ENCODE data around the gene ZNF423. TPM values are rescaled to one million over a fixed set of nuclear protein-coding genes. Genes with fewer than 3 reads are reported as not detected.

The ZNF423 gene
- total RNA-seq, 2 experiments from 2014 or later = not detected

DNA sequence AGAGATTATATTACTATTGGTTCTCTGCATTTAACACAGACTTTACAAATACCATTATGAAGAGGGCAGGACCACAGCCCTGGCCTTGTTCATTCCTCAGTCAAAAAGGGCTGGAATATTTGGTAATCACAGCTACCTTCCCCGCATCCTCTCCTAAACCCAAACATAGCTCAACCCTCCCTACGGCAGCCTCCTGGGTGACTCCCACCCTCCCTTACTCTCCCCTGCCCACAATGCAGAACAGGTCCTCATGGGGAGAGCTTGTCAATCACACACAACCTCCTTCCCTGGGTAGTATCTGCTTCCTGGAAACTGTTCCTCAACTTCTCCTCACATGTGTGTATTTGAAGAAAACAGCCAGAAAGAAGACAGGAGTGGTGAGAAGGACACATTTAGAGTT lies 258.1 kb downstream of the ZNF423 start:
- Mint-ChIP-seq H3K9me3 (no peaks in the 10 kb centered on the region), H3K27me3 (peaks cover 4% of the 10 kb centered on the region), H3K4me3 (no peak overlapping the region), H3K4me1 (peaks cover 9% of the 10 kb centered on the region), H3K36me3 (ENCODE audit: low read depth) (no peaks in the 10 kb centered on the region), H3K27ac (no peak overlapping the region)
- CTCF ChIA-PET = no interaction called here
- POLR2A ChIA-PET = no interaction called here
- DNase-seq = no peak

GRCh38 chr16:49596648-49597291 lies 259.1 kb downstream of the ZNF423 start:
- Mint-ChIP-seq H3K4me1 (peaks cover 9% of the 10 kb centered on the region), H3K4me3 (no peak overlapping the region), H3K27ac (no peak overlapping the region), H3K27me3 (peaks cover 4% of the 10 kb centered on the region), H3K9me3 (no peaks in the 10 kb centered on the region), H3K36me3 (ENCODE audit: low read depth) (no peaks in the 10 kb centered on the region)
- no peak for DNase-seq
- POLR2A ChIA-PET = no interaction called here
- CTCF ChIA-PET = interaction anchor here (1.2 kb wide), 1 partner anchor 10 kb away, joined by 3 read pairs; no protein-coding TSS in a partner anchor

GRCh38 chr16:49596068-49596467 lies 259.8 kb downstream of the ZNF423 start:
- CTCF ChIA-PET = interaction anchor here (1.2 kb wide), 1 partner anchor 10 kb away, joined by 3 read pairs; no protein-coding TSS in a partner anchor
- no peaks in the 10 kb centered on the region for H3K9me3 Mint-ChIP-seq

DNA sequence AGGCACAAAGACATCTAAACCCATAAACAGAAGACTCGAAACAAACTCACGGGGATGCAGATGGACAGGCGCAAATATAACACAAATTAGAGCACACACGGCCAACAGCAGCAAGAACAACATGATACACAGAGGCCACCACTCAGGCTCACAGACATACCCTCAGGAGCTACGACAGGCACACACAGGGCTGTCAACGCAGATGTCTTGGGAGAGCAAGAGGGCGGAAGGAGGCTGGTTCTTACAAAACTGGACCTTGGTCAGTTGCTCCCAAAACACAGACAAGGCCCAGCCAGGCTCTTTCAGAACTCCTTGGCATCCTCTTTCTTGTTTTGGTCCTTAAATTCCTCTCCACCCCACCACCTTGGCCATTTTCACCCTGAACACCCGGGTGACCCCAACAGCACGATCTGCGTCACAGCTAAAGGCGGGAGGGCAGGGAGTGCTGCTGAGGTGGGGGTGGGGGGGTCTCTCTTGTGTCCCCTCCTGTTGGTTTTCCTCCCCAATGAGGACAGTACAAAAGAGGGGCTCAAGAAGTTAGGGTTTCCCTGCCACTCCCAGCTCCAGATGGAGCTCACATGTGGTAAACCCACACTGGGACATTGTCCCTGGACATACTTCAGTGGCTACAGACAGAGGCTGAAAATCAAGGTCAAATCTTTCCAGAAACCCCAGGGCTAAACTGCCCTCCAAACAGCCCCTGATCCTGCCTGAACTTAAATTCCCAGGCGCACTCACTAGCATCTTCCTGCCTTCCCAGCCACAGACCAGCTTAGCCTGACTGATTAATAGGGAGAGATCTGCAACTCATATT lies 261.0 kb downstream of the ZNF423 start:
- H3K27me3 Mint-ChIP-seq = peaks cover 4% of the 10 kb centered on the region
- H3K27ac Mint-ChIP-seq = peak overlapping the region; percentile 7
- H3K36me3 Mint-ChIP-seq (ENCODE audit: low read depth) = no peaks in the 10 kb centered on the region
- CTCF ChIA-PET = no interaction called here
- H3K4me1 Mint-ChIP-seq = peaks cover 9% of the 10 kb centered on the region
- no peak for DNase-seq
- POLR2A ChIA-PET = no interaction called here
- H3K9me3 Mint-ChIP-seq = no peaks in the 10 kb centered on the region
- H3K4me3 Mint-ChIP-seq = no peak overlapping the region

More at GRCh38 chr16:49596068-49596467, 259.8 kb downstream of the ZNF423 start:
- POLR2A ChIA-PET = no interaction called here
- peaks cover 9% of the 10 kb centered on the region for H3K4me1 Mint-ChIP-seq
- H3K27me3 Mint-ChIP-seq = peaks cover 4% of the 10 kb centered on the region
- no peaks in the 10 kb centered on the region for H3K36me3 Mint-ChIP-seq (ENCODE audit: low read depth)
- no peak for DNase-seq
- H3K4me3 Mint-ChIP-seq = no peak overlapping the region
- no peak overlapping the region for H3K27ac Mint-ChIP-seq

DNA sequence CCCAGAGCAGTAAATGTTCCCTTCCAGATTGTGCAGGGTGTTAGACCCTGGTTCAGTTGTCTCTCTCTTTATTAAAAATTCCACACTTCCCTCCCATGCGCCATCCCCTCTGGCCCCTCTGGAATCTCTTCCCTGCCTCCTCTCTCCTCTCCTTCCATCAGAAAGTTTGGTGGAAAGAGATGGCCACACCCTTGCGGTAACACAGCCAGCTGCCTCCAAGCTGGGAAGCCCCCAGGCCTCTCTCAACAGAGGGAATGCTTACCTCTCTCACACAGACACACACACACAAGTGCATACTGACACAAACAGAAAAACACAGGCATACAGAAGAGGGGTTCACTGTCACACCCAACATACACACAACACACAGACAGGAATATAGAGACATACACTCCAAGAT lies 261.8 kb downstream of the ZNF423 start:
- Mint-ChIP-seq H3K27me3 (peaks cover 4% of the 10 kb centered on the region), H3K27ac (peak overlapping the region; percentile 7), H3K4me1 (peaks cover 6% of the 10 kb centered on the region), H3K4me3 (no peak overlapping the region), H3K36me3 (ENCODE audit: low read depth) (no peaks in the 10 kb centered on the region), H3K9me3 (no peaks in the 10 kb centered on the region)
- ChIA-PET CTCF (interaction anchor here (0.8 to 1.5 kb wide), 2 partner anchors 10 to 186 kb away, joined by 3 to 5 read pairs; no protein-coding TSS in a partner anchor), POLR2A (no interaction called here)
- no peak for DNase-seq

GRCh38 chr16:49593424-49594040 lies 262.4 kb downstream of the ZNF423 start:
- ChIA-PET CTCF (interaction anchor here (0.8 to 1.5 kb wide), 4 partner anchors 9 to 186 kb away, joined by 3 to 5 read pairs (median 3); no protein-coding TSS in a partner anchor), POLR2A (no interaction called here)

GRCh38 chr16:49592546-49593423 lies 263.1 kb downstream of the ZNF423 start:
- Mint-ChIP-seq H3K4me3 (no peak overlapping the region), H3K27me3 (peaks cover 4% of the 10 kb centered on the region), H3K9me3 (no peaks in the 10 kb centered on the region), H3K4me1 (peaks cover 6% of the 10 kb centered on the region), H3K36me3 (ENCODE audit: low read depth) (no peaks in the 10 kb centered on the region), H3K27ac (peak overlapping the region; percentile 25)
- ChIA-PET CTCF (interaction anchor here (0.8 to 1.5 kb wide), 3 partner anchors 36 to 185 kb away, joined by 3 to 5 read pairs (median 3); no protein-coding TSS in a partner anchor), POLR2A (no interaction called here)
- peak; percentile 48 for DNase-seq

More at GRCh38 chr16:49593424-49594040, 262.4 kb downstream of the ZNF423 start:
- no peak for DNase-seq
- Mint-ChIP-seq H3K27ac (no peak overlapping the region), H3K36me3 (ENCODE audit: low read depth) (no peaks in the 10 kb centered on the region), H3K27me3 (peaks cover 4% of the 10 kb centered on the region), H3K4me1 (peaks cover 6% of the 10 kb centered on the region), H3K9me3 (no peaks in the 10 kb centered on the region), H3K4me3 (no peak overlapping the region)

- ChIA-PET POLR2A (no interaction called here), CTCF (interaction anchor here (0.5 kb wide), 1 partner anchor 117 kb away, joined by 4 read pairs; no protein-coding TSS in a partner anchor)
- Mint-ChIP-seq H3K4me3 (no peak overlapping the region), H3K36me3 (ENCODE audit: low read depth) (no peaks in the 10 kb centered on the region), H3K9me3 (no peaks in the 10 kb centered on the region), H3K4me1 (no peaks in the 10 kb centered on the region), H3K27me3 (peaks cover 4% of the 10 kb centered on the region), H3K27ac (no peak overlapping the region)
- no peak for DNase-seq
These were observed 265.6 kb downstream of the ZNF423 start for GRCh38 chr16:49590166-49590871.

DNA sequence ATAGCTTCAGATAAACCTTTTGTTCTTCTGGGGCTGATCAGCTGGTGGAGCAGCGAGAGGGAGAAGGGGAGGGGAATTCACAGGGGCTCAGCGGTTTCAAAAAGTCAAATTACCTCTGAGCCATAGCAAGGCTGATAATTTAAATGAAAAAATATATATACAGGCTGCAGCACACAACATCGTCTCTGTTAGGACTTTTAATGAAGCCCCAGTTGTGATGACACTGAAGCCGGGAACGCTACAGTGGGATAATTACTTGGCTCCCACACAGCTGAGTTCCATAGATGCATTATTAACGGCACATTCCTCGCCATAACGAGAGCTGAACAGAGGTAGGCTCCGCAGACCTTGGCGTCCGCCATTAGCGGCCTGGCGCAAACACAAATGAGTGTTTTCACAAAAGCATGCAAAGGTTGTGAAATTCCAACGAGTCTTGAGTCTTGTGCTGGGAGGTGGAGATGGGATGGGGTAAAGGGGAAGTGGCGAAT lies 266.3 kb downstream of the ZNF423 start:
- peaks cover 4% of the 10 kb centered on the region for H3K27me3 Mint-ChIP-seq
- ChIA-PET POLR2A (no interaction called here), CTCF (interaction anchor here (0.7 kb wide), 1 partner anchor 8 kb away, joined by 3 read pairs; no protein-coding TSS in a partner anchor)
- no peak overlapping the region for H3K4me3 Mint-ChIP-seq
- no peaks in the 10 kb centered on the region for H3K4me1 Mint-ChIP-seq
- no peaks in the 10 kb centered on the region for H3K9me3 Mint-ChIP-seq
- H3K36me3 Mint-ChIP-seq (ENCODE audit: low read depth) = no peaks in the 10 kb centered on the region
- no peak overlapping the region for H3K27ac Mint-ChIP-seq
- DNase-seq = no peak

DNA sequence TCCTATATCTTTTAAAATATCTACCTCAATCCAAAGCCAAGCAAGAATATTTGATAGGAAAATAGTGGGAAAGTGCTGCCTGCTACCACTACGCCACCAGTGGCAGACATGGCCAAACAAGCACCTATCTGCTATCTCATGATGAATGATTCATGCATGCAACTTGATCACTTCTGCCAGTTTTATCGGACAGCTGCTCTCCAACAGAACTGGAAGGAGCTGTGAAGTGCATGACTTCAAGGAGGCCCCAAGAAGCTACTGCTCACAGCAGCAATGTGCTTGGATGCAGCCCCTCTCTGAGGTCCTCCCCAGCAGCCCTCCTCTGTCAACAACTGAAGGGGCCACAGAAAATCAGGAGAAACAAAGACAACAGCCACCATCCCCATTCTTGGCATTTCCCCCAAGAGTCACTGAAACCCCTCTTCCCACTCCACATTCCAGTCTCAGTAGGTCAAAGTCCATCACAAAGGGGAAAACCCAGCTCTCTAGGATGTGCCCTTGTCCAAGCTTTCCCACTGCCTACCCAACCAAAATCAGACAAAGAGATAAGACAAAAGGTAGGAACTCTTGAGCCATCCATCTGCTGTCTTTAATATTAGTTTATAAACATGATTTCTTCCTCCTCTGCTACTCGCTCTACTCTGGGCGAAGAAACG lies 267.1 kb downstream of the ZNF423 start:
- Mint-ChIP-seq H3K27ac (no peak overlapping the region), H3K4me3 (no peak overlapping the region), H3K4me1 (no peaks in the 10 kb centered on the region), H3K9me3 (no peaks in the 10 kb centered on the region), H3K27me3 (no peaks in the 10 kb centered on the region), H3K36me3 (ENCODE audit: low read depth) (no peaks in the 10 kb centered on the region)
- CTCF ChIA-PET = no interaction called here
- POLR2A ChIA-PET = no interaction called here
- DNase-seq = no peak

DNA sequence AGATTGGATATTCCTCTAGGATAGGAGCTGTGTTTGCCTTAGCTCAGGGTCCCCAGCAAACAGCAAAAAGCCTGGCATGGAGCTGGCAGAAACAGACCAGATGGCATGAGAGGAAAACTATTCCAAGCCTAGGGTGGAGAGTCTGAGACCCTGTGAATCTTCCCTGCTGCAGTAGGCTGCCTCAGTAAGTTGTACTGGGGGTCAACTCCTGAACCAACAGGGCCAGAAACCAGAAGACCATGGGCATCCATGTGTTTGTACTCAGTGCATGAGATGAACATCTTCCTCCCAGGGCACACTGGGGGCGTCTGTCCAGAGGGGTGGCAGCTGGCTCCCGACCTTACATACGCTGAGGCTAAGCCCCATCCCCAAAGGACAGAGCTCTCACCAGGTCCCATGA lies 267.9 kb downstream of the ZNF423 start:
- Mint-ChIP-seq H3K4me1 (no peaks in the 10 kb centered on the region), H3K36me3 (ENCODE audit: low read depth) (no peaks in the 10 kb centered on the region), H3K4me3 (no peak overlapping the region), H3K27ac (no peak overlapping the region), H3K9me3 (no peaks in the 10 kb centered on the region), H3K27me3 (no peaks in the 10 kb centered on the region)
- no peak for DNase-seq
- ChIA-PET POLR2A (no interaction called here), CTCF (no interaction called here)
